OCI-LY1 (cell line): ENCODE data around the gene KCMF1.

Experiments used
- H2AFZ ChIP-seq: fragments of 200-600 bp; sonication (generic), shearing (Covaris generic); 2 replicates; pipeline ENCODE4 v1.6.0; 2014; ENCODE audit warnings: antibody characterized with exemption, mild to moderate bottlenecking, low read length
- H3F3A ChIP-seq: fragments of 200-600 bp; sonication (generic), shearing (Covaris generic); 2 replicates; pipeline ENCODE4 v1.6.0; 2014; ENCODE audit warnings: mild to moderate bottlenecking, antibody characterized with exemption, low read length, moderate library complexity; ENCODE audit not compliant: insufficient read depth
- H3K27ac ChIP-seq: fragments of 200-600 bp; sonication (generic); 2 replicates; pipeline ENCODE4 v1.5.1; 2014; ENCODE audit warnings: low read length, mixed run types, mild to moderate bottlenecking, low read depth; ENCODE audit not compliant: poor library complexity, severe bottlenecking
- H3K27me3 ChIP-seq: fragments of 200-600 bp; sonication (generic); 2 replicates; pipeline ENCODE4 v1.6.0; 2014; ENCODE audit warnings: antibody characterized with exemption, mild to moderate bottlenecking, low read length, moderate library complexity; ENCODE audit not compliant: insufficient read depth
- H3K36me3 ChIP-seq: fragments of 200-600 bp; sonication (generic); 2 replicates; pipeline ENCODE4 v1.6.1; 2014; ENCODE audit warnings: mild to moderate bottlenecking, antibody characterized with exemption, low read length, moderate library complexity, mixed read lengths; ENCODE audit not compliant: insufficient read depth
- H3K4me1 ChIP-seq: fragments of 200-600 bp; sonication (generic); 2 replicates; pipeline ENCODE4 v1.5.1; 2014; ENCODE audit warnings: mild to moderate bottlenecking, low read length, moderate library complexity; ENCODE audit not compliant: insufficient read depth, severe bottlenecking
- H3K4me2 ChIP-seq: fragments of 200-600 bp; sonication (generic), shearing (Covaris generic); 2 replicates; pipeline ENCODE4 v1.6.1; 2014; ENCODE audit warnings: low read length
- H3K4me3 ChIP-seq: fragments of 200-600 bp; sonication (generic); 2 replicates; pipeline ENCODE4 v1.5.1; 2014; ENCODE audit warnings: low read length, low read depth, mild to moderate bottlenecking, mixed read lengths; ENCODE audit not compliant: poor library complexity, severe bottlenecking
- H3K79me2 ChIP-seq: fragments of 200-600 bp; shearing (Covaris generic); 2 replicates; pipeline ENCODE4 v1.6.1; 2016; ENCODE audit warnings: mixed run types, low read length, mixed read lengths; ENCODE audit not compliant: insufficient read depth
- H3K9ac ChIP-seq: fragments of 200-600 bp; sonication (generic), shearing (Covaris generic); 2 replicates; pipeline ENCODE4 v1.6.1; 2014; ENCODE audit warnings: mild to moderate bottlenecking, low read length, mixed read lengths
- H3K9me2 ChIP-seq: fragments of 200-600 bp; sonication (generic), shearing (Covaris generic); 2 replicates; pipeline ENCODE4 v1.6.1; 2014; ENCODE audit warnings: low read depth, mild to moderate bottlenecking, low read length, mixed read lengths
- H3K9me3 ChIP-seq: fragments of 200-600 bp; shearing (Covaris generic); 2 replicates; pipeline ENCODE4 v1.6.1; 2014; ENCODE audit warnings: low read length, mixed read lengths
- H4K20me1 ChIP-seq: fragments of 200-600 bp; sonication (generic), shearing (Covaris generic); 2 replicates; pipeline ENCODE4 v1.6.0; 2016; ENCODE audit warnings: mild to moderate bottlenecking, low read length; ENCODE audit not compliant: insufficient read depth
- CTCF ChIP-seq: fragments of 200-600 bp; sonication (generic), shearing (Covaris generic); IDR thresholded peaks from 2 replicates; pipeline ENCODE4 v1.5.1; 2017; ENCODE audit warnings: mild to moderate bottlenecking, antibody characterized with exemption, low read length, moderate library complexity, mixed read lengths
- EZH2 ChIP-seq: fragments of 200-600 bp; sonication (generic), shearing (Covaris generic); IDR thresholded peaks from 2 replicates; pipeline ENCODE4 v1.8.0; 2017; ENCODE audit warnings: borderline replicate concordance, mixed run types, mild to moderate bottlenecking, antibody characterized with exemption, low read length, moderate library complexity, mixed read lengths

Gene KCMF1

GRCh38 chr2:85042330-85042729, 71.4 kb downstream of the KCMF1 start:
- TF ChIP-seq EZH2, result no peak
- TF ChIP-seq CTCF, result no peak
- H3K27ac ChIP-seq, result no peak overlapping the region
- no peaks in the 10 kb centered on the region for H3K79me2 ChIP-seq

GRCh38 chr2:85048534-85048933, 77.6 kb downstream of the KCMF1 start:
- Histone ChIP-seq H3K4me3 (no peak overlapping the region), H3K4me1 (no peaks in the 10 kb centered on the region), H2AFZ (no peak overlapping the region), H3K4me2 (no peak overlapping the region), H3K27me3 (no peaks in the 10 kb centered on the region), H3K9ac (no peak overlapping the region), H3K27ac (no peak overlapping the region), H4K20me1 (no peaks in the 10 kb centered on the region), H3F3A (no peaks in the 10 kb centered on the region), H3K9me3 (no peaks in the 10 kb centered on the region), H3K36me3 (peaks cover 92% of the 10 kb centered on the region), H3K9me2 (no peaks in the 10 kb centered on the region), H3K79me2 (no peaks in the 10 kb centered on the region)
- TF ChIP-seq EZH2 (no peak), CTCF (no peak)

More at GRCh38 chr2:85042330-85042729, 71.4 kb downstream of the KCMF1 start:
- H3F3A ChIP-seq, result no peaks in the 10 kb centered on the region
- no peak overlapping the region for H3K4me2 ChIP-seq
- no peak overlapping the region for H3K4me3 ChIP-seq
- no peak overlapping the region for H3K9ac ChIP-seq
- no peaks in the 10 kb centered on the region for H3K9me2 ChIP-seq
- no peaks in the 10 kb centered on the region for H3K27me3 ChIP-seq
- H3K4me1 ChIP-seq, result no peaks in the 10 kb centered on the region
- peaks cover 73% of the 10 kb centered on the region for H3K36me3 ChIP-seq
- H3K9me3 ChIP-seq, result no peaks in the 10 kb centered on the region
- no peaks in the 10 kb centered on the region for H4K20me1 ChIP-seq
- H2AFZ ChIP-seq, result no peak overlapping the region

- Histone ChIP-seq H3F3A (no peaks in the 10 kb centered on the region), H3K4me3 (no peak overlapping the region), H3K79me2 (no peaks in the 10 kb centered on the region), H3K36me3 (peaks cover 92% of the 10 kb centered on the region), H3K4me2 (no peak overlapping the region), H3K9me3 (no peaks in the 10 kb centered on the region), H3K9ac (no peak overlapping the region), H3K27me3 (no peaks in the 10 kb centered on the region), H3K27ac (no peak overlapping the region), H3K4me1 (no peaks in the 10 kb centered on the region), H3K9me2 (no peaks in the 10 kb centered on the region), H4K20me1 (no peaks in the 10 kb centered on the region), H2AFZ (no peak overlapping the region)
- TF ChIP-seq EZH2 (no peak), CTCF (no peak)
Measured at GRCh38 chr2:85049236-85049635, 78.3 kb downstream of the KCMF1 start.
